GM21423 (cell line): ENCODE measurements around the gene GH1.
"Not testable (repeated sequence)": the region's sequence is repeated elsewhere in the genome, so short reads cannot be mapped to it uniquely, and the experiment has no call there.

ENCODE experiments used
- ATAC-seq: cut with Tn5 transposase; IDR thresholded peaks from one replicate; pipeline ENCODE4 v1.9.1; 2021; ENCODE audit warnings: mild to moderate bottlenecking, moderate library complexity; ENCODE audit not compliant: unreplicated experiment

The GH1 gene

GRCh38 chr17:63918789-63919305 is at the start of gene GH1:
TSS of gene GH1 (minus strand) at chr17:63918839. CDS start at chr17:63918776, 63 bp downstream.
- ATAC-seq: not testable (repeated sequence)

GRCh38 chr17:63967953-63968352 is 49.3 kb upstream of the GH1 start:
- no peak for ATAC-seq

GRCh38 chr17:63966646-63967264 is 48.1 kb upstream of the GH1 start:
- ATAC-seq: peak; percentile 62

GRCh38 chr17:63963123-63963522 is 44.5 kb upstream of the GH1 start:
- no peak for ATAC-seq

DNA sequence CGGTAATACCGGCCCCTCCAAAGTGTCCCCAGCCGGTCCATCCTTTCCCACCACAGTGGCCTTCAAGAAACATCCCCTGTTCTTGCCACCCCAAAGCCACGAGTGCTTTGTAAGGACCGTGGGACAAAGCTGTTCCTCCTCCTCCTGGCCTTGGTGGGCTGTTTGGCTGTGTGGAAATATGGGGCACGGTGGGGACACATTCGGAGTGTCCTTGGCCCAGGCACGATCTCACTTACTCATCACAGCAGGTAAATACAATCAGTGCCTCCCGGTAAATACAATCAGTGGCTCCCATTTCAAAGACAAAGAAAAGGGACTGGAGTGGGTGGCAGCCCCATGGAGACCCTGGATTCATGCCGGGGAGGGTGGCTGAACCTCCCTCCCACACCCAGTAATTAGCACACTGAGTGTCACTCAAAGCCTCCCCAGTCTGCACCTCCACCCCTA is 43.7 kb upstream of the GH1 start:
- ATAC-seq: no peak

DNA sequence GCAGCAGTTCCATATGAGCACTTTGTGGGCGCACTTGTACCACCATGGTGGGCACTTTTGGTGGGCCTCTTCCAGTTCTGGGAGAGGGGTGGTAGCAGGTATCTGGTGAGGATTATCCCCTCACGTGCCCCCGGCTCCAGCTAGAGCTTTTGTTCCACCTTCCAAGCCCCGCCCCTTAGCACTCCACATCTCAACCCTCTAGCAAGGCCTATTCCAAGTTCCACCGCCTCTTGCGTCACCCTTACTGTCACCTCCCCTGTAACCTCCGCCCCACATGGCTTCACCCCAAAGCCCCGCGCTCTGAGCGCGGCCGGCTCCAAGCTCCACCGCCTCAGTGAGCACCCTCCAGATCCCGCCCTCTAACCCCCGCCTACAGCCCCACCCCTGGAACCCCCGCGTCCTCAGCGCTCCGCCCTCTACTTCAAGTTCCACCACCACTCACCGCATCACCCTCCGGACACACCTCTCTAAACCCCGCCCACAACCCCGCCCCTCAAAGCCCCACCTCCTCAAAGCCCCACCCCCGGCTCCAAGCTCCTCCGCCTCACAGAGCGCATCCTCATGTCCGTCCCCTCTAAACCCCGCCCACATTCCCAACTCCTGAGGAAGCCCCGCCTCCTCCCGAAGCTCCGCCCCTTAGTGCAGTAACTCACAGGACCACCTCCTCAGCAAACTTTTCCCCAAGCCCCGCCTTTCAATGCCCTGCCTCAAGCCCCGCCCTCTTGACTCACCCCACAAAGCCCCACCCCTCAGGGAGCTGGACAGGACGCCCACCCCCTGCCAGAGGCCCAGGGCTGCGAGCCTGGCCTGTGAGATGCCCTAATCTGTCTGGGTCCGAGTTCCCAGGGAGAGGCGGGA is 42.9 kb upstream of the GH1 start:
- no peak for ATAC-seq

GRCh38 chr17:63960430-63960829 is 41.8 kb upstream of the GH1 start:
- ATAC-seq: no peak

- ATAC-seq: no peak
These were observed 41.4 kb upstream of the GH1 start for GRCh38 chr17:63960006-63960405.

DNA sequence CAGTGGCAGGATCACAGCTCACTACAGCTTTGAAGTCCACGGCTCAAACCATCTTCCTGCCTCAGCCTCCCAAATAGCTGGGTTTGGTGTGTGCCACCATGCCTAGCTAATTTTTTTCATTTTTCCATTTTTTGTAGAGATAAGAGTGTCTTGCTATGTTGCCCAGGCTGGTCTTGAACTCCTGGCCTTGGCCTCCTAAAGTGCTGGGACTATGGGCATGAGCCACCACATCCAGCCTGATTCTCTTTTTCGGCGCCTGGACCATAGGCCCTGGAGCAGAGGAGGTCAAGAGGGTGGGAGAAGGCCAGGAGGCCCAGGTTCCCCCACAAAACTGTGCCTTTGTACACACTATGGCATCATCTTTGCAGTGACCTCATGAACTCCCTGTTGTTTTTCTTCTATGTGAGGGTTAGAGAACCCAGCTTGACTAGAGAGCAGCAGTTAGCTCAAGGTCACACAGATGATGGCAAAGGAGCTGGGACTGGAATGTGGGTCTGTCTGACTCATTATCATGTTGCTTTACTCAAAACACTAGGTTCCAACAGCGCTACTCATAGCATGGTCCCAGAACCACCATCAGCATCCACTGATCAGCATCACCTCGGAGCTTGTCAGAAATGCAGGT is 37.8 kb upstream of the GH1 start:
- ATAC-seq: no peak

DNA sequence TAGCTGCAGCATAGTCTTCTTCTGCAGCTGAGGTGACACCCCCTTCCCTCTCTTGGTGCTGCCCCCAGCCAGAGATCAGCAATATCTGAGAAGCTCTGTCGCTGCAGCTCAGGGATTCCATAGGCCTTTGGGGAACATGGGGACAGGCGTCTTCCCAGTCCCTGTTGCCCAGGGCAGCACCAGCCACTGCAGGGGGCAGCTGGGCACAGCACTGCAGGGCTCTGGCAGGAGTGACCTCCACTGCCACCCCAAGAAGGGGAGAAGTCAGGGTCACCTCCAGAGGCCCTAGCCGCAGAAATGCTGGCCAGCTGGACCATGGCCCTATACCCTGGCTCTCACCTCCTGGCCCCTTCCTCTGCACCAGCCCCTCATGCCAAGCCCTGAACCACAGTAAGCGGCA is 37.2 kb upstream of the GH1 start:
- no peak for ATAC-seq

DNA sequence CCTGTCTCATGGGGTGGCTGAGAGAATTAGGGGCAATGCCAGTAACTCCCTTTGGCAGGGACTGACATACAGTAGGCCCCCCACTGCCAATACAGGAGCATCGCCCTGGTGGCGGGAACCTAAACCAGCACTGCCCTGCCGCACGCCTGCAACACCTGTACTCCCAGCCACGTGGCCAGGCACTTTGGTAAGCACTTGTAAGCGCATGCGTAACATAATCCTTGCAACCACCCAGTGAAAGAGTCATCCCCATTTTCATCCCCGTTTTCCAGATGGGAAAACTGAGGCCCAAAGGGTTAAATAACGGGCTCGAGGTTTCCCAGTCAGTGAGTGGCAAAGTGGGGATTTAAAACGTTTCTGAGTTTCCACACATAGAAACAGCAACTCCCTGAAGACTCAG is 36.6 kb upstream of the GH1 start:
- no peak for ATAC-seq

- peak; percentile 64 for ATAC-seq
These were observed 35.9 kb upstream of the GH1 start for GRCh38 chr17:63954402-63955063.

DNA sequence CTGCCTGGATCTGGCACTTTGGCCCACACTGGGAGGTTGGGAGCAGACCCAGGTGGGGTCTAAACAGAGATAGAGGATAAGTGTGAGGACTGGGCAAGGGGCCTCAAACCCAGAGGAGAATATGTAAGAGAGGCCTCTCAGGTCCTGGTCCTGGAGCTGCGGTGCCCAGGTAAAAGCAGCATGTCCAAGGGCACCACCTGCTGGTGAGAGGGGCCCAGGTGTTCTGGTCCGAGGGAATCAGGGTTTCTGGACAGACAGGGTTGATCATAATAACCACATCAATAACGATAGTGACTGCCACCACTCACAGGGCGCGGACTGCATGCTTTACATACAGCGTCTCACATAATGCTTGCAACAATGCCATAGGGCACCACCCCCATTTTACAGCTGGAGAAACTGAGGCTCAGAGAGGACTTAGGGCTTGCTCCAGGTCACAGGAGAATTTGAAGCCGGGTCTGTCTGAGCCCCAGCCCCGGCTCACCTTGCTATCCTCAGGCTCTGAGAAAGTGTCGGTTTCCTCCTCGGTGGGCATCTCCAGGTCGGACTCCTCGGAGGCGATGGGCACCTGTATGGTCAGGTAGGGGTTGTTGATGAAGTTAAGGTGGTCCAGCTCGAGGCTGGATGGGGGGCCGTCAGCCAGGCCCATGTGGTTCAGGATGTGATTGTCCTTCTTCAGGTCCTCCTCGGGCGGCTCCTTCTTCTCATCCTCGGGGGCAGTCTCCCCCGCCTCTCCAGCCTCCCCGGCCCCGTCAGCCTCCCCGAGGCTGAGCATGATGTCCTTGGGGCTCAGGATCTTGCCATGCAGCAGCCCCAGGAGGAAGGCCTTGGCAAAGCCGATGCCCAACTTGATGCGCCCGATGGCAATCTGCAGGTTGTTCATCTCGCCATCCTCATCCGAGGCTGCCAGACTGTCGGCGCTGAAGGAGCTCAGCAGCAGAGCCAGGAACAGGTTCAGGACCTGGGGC is 32.6 kb upstream of the GH1 start:
- no peak for ATAC-seq

- ATAC-seq: no peak
These were observed 31.1 kb upstream of the GH1 start for GRCh38 chr17:63949576-63950250.

DNA sequence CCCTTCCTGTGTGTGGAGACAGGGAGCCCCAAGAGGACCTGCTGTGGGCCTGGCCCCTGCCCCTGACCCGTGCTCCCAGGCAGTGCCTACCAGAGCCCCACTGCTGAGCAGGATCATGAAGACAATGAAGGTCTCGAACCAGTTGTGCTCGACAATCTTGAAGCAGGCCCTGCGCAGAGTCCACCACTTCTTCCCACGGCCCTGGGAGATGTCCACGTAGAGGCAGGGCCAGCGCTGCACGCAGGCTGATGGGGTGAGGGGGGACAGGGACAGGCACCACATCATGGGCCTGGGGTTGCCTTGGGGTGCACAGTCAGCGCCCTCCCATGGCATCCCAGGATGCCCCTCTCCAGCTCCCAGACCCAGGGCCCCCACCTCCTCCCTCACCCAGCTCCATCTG is 29.9 kb upstream of the GH1 start:
- ATAC-seq: no peak

- no peak for ATAC-seq
These were observed 29.2 kb upstream of the GH1 start for GRCh38 chr17:63947711-63948330.

DNA sequence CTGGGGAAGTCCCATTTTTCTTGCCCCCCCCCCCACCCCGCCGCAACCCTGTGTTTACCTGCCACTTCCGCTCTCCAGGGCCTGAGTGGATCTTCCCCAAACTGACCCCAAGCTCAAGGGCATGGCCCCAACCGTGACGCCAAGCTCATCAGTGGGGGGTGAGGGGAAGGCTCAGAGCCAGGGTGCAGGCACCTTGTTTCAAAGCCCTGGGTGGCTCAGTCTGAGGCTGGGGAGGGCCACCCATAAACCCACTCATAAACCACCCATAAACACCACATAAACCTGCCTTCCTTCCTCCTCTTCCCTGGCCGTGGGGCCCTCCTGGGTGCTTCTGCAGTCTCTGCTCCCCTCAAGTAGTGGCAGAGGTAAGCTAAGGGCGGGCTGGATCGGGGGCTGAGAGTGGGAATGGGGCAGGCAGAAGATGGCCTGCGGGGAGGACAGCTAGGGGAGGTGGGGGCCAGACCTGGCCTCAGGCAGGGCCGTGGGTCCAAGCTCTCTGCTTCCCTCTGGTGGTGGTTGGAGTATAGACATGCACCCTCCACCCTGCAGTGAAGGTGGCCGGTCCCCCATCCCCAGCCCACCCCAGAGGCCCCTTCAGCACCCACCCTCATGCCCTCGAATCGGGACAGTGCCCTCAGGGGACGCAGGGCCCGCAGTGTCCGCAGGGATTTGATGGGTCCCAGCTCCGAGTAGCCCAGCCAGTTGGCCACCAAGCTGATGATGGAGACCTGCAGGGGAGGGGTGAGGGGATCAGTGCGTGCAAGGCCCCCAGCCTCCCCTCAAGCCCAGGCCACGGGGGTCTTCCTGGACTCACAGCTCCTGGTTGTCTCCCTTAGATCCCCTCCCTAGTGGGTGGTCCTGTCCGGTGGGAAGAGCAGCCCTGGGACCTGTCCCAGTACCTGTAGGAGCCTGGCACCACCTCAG is 28.1 kb upstream of the GH1 start:
- ATAC-seq: peak; percentile 43
